Measurements from ENCODE around the gene MTCH1. TPM values are rescaled to one million over a fixed set of nuclear protein-coding genes. Genes with fewer than 3 reads are reported as not detected.

The MTCH1 gene
- polyA plus RNA-seq, 2 of the 4 experiments (the other 2 are of a cell fraction): 65.4 to 112 TPM

DNA sequence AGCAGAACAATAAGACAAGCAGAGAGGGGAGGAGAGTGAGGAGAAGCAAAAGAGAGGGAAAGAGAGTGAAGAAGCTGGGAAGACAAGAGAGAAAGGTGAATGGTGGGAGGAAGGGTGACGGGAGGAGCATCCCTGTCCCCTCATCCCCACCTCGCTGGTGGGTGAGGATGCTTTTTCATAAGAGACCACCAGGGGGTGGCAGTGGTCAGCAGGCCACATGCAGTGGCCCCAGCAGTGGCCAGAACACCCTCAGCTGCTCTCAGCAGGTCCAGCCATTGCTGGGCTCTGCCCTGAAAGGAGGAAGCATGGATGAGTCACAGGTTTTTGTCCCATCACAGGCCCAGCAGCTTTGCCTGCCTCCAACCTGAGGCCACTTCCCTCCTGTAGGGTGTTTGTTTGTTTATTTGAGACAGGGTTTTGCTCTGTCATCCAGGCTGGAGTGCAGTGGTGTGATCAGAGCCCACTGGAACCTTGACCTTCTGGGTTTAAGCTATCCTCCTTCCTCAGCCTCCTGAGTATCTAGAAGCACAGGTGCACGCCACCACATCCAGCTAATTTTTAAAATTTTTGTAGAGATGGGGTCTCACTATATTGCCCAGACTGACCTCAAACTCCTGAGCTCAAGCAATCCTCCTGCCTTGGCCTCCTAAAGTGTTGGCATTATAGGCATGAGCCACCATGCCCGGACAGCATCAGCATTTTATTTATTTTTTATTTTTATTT is 43.4 kb upstream of the MTCH1 start (continued):
- TF ChIP-seq MYC (IDR thresholded peaks at IDR 0.05; ENCODE audit: borderline replicate concordance, low read length): no peak
- no peak for TF ChIP-seq NFE2L2 (conservative IDR thresholded peaks at IDR 0.05; ENCODE audit: low read length)
- peak; percentile 8 for TF ChIP-seq MAFK (IDR thresholded peaks at IDR 0.05; ENCODE audit: partially characterized antibody)
- TF ChIP-seq FOSL2 (IDR thresholded peaks at IDR 0.05): no peak
- peak; percentile 82 for TF ChIP-seq FOSL2 (CRISPR knock-in tag; IDR thresholded peaks at IDR 0.05)
- TF ChIP-seq, protein P1, sequence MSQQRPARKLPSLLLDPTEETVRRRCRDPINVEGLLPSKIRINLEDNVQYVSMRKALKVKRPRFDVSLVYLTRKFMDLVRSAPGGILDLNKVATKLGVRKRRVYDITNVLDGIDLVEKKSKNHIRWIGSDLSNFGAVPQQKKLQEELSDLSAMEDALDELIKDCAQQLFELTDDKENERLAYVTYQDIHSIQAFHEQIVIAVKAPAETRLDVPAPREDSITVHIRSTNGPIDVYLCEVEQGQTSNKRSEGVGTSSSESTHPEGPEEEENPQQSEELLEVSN (IDR thresholded peaks at IDR 0.05; ENCODE audit: borderline replicate concordance, low read depth): no peak
- no peak for TF ChIP-seq USF2 (IDR thresholded peaks at IDR 0.05)
- TF ChIP-seq, protein P2, sequence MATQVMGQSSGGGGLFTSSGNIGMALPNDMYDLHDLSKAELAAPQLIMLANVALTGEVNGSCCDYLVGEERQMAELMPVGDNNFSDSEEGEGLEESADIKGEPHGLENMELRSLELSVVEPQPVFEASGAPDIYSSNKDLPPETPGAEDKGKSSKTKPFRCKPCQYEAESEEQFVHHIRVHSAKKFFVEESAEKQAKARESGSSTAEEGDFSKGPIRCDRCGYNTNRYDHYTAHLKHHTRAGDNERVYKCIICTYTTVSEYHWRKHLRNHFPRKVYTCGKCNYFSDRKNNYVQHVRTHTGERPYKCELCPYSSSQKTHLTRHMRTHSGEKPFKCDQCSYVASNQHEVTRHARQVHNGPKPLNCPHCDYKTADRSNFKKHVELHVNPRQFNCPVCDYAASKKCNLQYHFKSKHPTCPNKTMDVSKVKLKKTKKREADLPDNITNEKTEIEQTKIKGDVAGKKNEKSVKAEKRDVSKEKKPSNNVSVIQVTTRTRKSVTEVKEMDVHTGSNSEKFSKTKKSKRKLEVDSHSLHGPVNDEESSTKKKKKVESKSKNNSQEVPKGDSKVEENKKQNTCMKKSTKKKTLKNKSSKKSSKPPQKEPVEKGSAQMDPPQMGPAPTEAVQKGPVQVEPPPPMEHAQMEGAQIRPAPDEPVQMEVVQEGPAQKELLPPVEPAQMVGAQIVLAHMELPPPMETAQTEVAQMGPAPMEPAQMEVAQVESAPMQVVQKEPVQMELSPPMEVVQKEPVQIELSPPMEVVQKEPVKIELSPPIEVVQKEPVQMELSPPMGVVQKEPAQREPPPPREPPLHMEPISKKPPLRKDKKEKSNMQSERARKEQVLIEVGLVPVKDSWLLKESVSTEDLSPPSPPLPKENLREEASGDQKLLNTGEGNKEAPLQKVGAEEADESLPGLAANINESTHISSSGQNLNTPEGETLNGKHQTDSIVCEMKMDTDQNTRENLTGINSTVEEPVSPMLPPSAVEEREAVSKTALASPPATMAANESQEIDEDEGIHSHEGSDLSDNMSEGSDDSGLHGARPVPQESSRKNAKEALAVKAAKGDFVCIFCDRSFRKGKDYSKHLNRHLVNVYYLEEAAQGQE (IDR thresholded peaks at IDR 0.05): no peak
- TF ChIP-seq ZSCAN20 (CRISPR knock-in tag; IDR thresholded peaks at IDR 0.05): no peak
- TF ChIP-seq ESRRA (IDR thresholded peaks at IDR 0.05; ENCODE audit: borderline replicate concordance, low read length): no peak
- no peak for TF ChIP-seq SREBF2 (IDR thresholded peaks at IDR 0.05)
- TF ChIP-seq TFCP2L1 (CRISPR knock-in tag; IDR thresholded peaks at IDR 0.05): no peak
- TF ChIP-seq, protein P3, sequence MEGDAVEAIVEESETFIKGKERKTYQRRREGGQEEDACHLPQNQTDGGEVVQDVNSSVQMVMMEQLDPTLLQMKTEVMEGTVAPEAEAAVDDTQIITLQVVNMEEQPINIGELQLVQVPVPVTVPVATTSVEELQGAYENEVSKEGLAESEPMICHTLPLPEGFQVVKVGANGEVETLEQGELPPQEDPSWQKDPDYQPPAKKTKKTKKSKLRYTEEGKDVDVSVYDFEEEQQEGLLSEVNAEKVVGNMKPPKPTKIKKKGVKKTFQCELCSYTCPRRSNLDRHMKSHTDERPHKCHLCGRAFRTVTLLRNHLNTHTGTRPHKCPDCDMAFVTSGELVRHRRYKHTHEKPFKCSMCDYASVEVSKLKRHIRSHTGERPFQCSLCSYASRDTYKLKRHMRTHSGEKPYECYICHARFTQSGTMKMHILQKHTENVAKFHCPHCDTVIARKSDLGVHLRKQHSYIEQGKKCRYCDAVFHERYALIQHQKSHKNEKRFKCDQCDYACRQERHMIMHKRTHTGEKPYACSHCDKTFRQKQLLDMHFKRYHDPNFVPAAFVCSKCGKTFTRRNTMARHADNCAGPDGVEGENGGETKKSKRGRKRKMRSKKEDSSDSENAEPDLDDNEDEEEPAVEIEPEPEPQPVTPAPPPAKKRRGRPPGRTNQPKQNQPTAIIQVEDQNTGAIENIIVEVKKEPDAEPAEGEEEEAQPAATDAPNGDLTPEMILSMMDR (IDR thresholded peaks at IDR 0.05): peak; percentile 59
- TF ChIP-seq NPAS2 (CRISPR knock-in tag; IDR thresholded peaks at IDR 0.05; ENCODE audit: borderline replicate concordance): no peak
- TF ChIP-seq POLR2AphosphoS2 (conservative IDR thresholded peaks at IDR 0.05; ENCODE audit: low read length): no peak
- no peak for TF ChIP-seq GATA3 (IDR thresholded peaks at IDR 0.05; ENCODE audit: borderline replicate concordance)
- no peak for TF ChIP-seq HES2 (IDR thresholded peaks at IDR 0.05)
- no peak for TF ChIP-seq EHMT2 (IDR thresholded peaks at IDR 0.05; ENCODE audit: low read depth)
- TF ChIP-seq HOXA7 (CRISPR knock-in tag; IDR thresholded peaks at IDR 0.05): no peak
- TF ChIP-seq POLR2A (IDR thresholded peaks at IDR 0.05; ENCODE audit: low read length): no peak
- TF ChIP-seq RARB (CRISPR knock-in tag; IDR thresholded peaks at IDR 0.05): no peak

Data from A549 (cell line).